Fibroblast of the aortic adventitia (primary cell): ENCODE measurements around the gene CHST4. TPM values are rescaled to one million over a fixed set of nuclear protein-coding genes. Genes with fewer than 3 reads are reported as not detected.

Experiments
- DNase-seq: peaks from one replicate; pipeline ENCODE4 v3.0.0-alpha.2; 2010; ENCODE audit warnings: low read depth
- H3K4me3 ChIP-seq: 2 replicates; pipeline ENCODE4 v1.5.1; 2011; ENCODE audit warnings: low read depth, mild to moderate bottlenecking, control low read depth, low read length, moderate library complexity
- total RNA-seq: library from RNA; depleted of rRNA; stranded (reverse); fragments of >200 nt; gene quantifications from 2 replicates; pipeline ENCODE4 v1.2.3, GENCODE V29; 2012; ENCODE audit warnings: low replicate concordance
- TF ChIP-seq, protein P1 (sequence below): IDR thresholded peaks from 2 replicates; pipeline ENCODE4 v1.5.1; 2011; ENCODE audit warnings: mild to moderate bottlenecking, low read length, control low read depth, inconsistent platforms; ENCODE audit not compliant: insufficient read depth

CHST4 gene
- total RNA-seq, result not detected in 2 replicates

DNA sequence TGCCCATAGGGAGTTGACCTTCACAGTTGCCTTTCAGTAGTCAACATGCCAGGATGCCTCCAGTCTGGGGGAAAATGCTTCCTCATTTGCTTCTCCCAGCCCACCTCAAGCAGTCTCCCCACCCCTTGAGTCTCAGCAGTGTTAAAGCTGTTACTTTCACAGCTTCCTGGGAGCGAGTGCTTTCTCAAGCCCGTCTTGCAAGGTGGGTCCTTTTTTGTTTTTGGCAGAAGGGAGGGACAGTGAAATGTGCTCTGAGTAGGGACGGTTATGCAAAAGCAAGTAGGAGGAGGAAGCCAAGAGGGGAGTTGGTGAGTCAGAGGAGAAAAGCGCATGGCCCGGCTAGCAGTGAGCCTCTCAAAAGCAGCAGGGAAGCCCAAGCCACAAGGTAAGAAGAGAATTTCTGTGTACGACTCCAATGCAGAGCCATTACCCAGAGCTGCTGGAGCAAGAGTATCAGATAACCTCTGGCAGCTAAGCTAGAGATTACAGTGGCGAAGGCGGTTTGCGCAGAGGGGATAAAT lies at the start of gene CHST4:
Gene CHST4, plus strand, starts transcription at position 316 of the 521 bp plus-strand sequence. CDS start 10,252 bp downstream, outside the sequence.
- H3K4me3 ChIP-seq, result no peak within 1 kb of the TSS
- TF ChIP-seq, protein P1, sequence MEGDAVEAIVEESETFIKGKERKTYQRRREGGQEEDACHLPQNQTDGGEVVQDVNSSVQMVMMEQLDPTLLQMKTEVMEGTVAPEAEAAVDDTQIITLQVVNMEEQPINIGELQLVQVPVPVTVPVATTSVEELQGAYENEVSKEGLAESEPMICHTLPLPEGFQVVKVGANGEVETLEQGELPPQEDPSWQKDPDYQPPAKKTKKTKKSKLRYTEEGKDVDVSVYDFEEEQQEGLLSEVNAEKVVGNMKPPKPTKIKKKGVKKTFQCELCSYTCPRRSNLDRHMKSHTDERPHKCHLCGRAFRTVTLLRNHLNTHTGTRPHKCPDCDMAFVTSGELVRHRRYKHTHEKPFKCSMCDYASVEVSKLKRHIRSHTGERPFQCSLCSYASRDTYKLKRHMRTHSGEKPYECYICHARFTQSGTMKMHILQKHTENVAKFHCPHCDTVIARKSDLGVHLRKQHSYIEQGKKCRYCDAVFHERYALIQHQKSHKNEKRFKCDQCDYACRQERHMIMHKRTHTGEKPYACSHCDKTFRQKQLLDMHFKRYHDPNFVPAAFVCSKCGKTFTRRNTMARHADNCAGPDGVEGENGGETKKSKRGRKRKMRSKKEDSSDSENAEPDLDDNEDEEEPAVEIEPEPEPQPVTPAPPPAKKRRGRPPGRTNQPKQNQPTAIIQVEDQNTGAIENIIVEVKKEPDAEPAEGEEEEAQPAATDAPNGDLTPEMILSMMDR, result no peak
- DNase-seq, result peak; percentile 46

DNA sequence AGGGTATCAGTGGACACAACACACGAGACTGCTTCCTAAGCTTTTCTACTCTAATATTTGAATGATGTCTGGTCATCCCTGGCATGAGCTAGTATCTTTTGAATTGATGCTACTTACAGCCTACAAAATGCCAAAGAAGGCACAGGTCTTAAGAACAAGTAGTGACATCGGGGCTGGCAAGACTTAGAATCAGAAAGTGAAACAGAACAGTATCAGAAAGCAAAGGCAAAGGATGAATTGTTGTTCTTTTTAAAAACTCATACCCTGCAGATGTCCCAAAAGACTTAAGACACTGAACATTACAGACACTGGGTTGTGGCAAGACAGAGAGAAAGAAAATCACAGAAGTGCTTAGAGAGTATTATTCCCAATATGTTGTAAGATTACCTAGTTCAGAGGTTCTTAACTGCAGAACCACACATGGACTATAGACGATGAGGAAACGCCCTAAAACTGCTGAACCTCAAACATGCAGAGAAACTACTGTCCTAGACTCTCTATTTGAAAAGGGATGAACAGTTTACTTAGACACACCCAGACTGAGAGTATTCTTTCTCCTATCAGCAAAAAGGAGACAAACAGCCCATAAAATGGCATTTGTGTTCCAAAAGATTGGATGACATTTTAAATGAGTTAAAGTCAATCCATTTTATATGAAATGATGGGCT lies 49.6 kb upstream of the CHST4 start:
- no peak overlapping the region for H3K4me3 ChIP-seq
- TF ChIP-seq, protein P1, result no peak
- no peak for DNase-seq

DNA sequence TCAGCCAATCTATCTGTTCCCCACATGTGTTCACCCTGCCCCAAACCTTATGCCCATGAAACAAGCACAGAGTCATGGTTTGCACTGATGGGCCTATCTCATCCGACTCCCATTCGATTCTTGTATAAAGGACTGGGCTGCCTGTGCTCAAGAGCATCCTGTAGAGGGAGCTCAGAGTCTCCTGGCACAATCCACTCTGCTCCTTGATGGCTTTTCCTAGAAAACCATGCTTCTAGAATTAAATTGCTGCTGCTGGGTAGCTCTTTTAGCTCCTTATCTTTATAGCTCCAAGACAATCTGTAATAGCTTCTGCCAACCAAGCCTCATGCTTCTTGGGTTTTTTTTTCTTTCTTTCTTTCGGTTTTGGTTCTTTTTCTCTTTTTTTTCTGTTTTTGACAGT lies 46.8 kb upstream of the CHST4 start:
- DNase-seq, result peak; percentile 33
- no peak overlapping the region for H3K4me3 ChIP-seq
- TF ChIP-seq, protein P1, result peak; percentile 50

DNA sequence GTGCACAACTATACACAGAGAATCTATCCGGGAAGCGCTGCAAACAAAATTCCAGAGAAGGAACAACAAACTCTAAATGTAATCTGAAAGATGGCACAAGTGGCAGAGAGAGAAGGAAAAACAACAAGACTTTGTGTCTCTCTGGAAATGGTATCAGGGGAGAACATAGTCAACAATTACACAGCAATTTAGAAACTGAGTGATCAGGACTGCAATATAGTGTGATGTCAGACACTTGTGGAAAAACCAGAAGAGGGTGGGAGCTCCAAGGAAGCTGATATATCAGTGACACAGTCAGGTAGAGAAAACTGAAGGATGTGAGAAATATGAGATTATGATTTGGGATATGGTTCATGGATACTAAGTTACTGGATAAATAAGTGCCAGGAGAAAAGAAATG lies 45.3 kb upstream of the CHST4 start:
- TF ChIP-seq, protein P1, result no peak
- no peak overlapping the region for H3K4me3 ChIP-seq
- no peak for DNase-seq

DNA sequence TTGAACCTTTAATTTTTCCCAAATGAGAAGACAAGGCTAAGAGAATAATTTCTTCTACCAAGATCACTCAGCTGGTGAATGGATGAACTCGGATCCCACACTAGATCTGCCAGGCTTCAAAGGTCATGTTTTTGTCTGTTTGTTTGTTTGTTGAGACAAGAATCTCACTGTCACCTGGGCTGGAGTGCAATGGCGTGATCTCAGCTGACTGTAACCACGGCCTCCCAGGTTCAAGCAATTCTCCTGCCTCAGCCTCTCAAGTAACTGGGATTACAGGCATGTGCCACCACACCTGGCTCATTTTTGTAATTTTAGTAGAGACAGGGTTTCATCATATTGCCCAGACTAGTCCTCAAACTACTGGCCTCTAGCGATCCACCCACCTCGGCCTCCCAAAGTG lies 43.7 kb upstream of the CHST4 start:
- no peak for DNase-seq
- no peak overlapping the region for H3K4me3 ChIP-seq
- TF ChIP-seq, protein P1, result no peak

DNA sequence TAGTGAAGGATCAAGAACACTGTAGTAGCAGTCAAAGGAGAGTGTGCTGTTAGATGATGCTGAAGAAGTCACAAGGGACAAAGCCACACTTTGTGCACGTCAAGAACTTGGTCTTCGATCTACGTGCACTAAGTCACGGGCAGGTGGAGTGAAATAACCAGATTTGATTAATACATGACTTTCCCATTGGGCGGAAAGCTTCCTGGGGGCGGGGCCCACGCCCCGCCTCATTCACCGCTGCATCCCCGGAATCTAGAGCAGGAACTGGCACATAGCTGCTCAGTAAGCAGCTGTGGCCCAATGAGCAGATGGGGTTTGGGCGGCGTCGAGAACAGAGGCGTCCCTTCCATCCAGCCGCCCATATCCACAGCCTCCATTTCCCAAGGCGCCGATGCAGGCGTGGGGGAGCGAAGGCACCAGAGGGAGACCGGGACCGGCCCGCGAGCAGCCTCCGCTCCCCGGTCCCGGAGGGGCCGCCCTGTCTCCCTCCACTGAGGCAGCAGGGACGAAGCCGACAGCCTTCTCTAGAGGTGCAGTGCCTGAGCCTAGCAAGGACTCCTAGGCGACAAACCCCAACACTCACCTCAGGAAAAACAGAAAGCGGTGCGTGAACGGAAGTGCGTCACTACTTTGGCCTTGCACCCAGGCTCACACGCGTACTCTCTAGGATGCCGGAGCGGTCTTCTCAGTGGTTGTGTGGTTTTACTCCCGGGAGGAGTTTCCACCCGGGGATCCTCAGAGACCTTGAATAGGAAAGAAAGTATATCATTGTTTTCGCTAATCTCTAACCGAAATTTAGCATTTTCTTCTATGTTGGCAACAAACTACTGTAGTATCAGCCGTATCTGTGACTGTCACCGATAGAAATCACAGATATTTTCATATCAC lies 42.0 kb upstream of the CHST4 start:
- DNase-seq, result peak; percentile 96
- peak overlapping the region; percentile 88 for H3K4me3 ChIP-seq
- TF ChIP-seq, protein P1, result no peak
